ENCODE results near the gene GIGYF1.

- TF ChIP-seq CTCF (IDR thresholded peaks at IDR 0.05) (no peak), POLR2A (IDR thresholded peaks at IDR 0.05) (no peak)
Observed at GRCh38 chr7:100686201-100686821, 7.7 kb downstream of the GIGYF1 start.
